22Rv1 (cell line): Measurements from ENCODE around the gene FUCA2.

Experiments used
- H3K27ac ChIP-seq: fragments of 450-650 bp; 2 replicates; pipeline ENCODE4 v1.5.1; 2017
- ZFX ChIP-seq: fragments of 450-650 bp; IDR thresholded peaks from 2 replicates; pipeline ENCODE4 v1.6.1; 2017; ENCODE audit warnings: antibody characterized with exemption, borderline replicate concordance
- TF ChIP-seq, protein P1 (sequence below): fragments of 450-650 bp; IDR thresholded peaks from 2 replicates; pipeline ENCODE4 v1.5.1; 2017; ENCODE audit warnings: mild to moderate bottlenecking

Gene FUCA2

DNA sequence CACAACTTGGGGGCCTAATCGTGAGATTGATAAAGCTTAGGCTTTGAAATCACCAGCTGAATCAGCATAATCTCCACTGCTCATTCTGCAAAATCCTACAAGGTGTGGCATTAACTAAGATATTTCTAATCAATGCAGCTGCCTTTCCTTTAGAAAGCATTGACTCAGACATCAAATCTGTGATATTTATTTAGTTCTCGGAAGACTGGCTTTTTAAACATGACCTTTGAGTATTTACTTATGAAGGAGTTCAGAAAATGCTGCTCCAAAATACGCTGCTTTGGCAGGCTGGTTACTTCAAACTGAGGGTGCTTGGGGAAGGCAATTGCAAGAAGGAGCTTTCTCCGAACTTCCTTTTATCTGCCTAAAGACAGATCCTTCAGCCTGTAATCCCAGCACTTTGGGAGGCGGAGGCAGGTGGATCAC is 23.7 kb upstream of the FUCA2 start:
- TF ChIP-seq, protein P1, sequence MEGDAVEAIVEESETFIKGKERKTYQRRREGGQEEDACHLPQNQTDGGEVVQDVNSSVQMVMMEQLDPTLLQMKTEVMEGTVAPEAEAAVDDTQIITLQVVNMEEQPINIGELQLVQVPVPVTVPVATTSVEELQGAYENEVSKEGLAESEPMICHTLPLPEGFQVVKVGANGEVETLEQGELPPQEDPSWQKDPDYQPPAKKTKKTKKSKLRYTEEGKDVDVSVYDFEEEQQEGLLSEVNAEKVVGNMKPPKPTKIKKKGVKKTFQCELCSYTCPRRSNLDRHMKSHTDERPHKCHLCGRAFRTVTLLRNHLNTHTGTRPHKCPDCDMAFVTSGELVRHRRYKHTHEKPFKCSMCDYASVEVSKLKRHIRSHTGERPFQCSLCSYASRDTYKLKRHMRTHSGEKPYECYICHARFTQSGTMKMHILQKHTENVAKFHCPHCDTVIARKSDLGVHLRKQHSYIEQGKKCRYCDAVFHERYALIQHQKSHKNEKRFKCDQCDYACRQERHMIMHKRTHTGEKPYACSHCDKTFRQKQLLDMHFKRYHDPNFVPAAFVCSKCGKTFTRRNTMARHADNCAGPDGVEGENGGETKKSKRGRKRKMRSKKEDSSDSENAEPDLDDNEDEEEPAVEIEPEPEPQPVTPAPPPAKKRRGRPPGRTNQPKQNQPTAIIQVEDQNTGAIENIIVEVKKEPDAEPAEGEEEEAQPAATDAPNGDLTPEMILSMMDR, result no peak
- TF ChIP-seq ZFX, result no peak
- H3K27ac ChIP-seq, result peak overlapping the region; percentile 78

- no peak overlapping the region for H3K27ac ChIP-seq
- TF ChIP-seq, protein P1, result no peak
- no peak for TF ChIP-seq ZFX
Observed at GRCh38 chr6:143531720-143532499, 20.4 kb upstream of the FUCA2 start.

DNA sequence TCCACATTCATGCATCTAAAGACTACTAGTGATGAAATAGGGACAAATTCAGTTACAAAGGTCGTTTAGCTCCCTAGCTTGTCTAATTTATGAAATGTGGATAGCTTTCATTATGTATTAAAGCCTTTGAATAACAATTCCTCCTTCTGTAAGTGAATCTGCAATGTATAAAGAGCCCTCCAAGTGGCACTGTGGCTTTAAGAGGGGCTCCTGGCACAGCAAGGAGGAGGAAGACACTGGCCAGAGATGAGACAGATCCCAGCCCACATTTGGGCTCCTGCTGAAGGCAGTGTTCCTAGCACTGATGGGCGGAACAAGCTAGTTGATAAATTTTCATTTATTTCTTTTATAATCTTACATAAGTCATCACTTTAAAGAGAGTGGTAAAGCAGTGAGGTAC is 17.6 kb upstream of the FUCA2 start:
- TF ChIP-seq, protein P1, result peak; percentile 10
- TF ChIP-seq ZFX, result no peak
- H3K27ac ChIP-seq, result no peak overlapping the region

GRCh38 chr6:143528164-143528811 is 16.8 kb upstream of the FUCA2 start:
- no peak overlapping the region for H3K27ac ChIP-seq
- TF ChIP-seq, protein P1, result no peak
- TF ChIP-seq ZFX, result no peak

DNA sequence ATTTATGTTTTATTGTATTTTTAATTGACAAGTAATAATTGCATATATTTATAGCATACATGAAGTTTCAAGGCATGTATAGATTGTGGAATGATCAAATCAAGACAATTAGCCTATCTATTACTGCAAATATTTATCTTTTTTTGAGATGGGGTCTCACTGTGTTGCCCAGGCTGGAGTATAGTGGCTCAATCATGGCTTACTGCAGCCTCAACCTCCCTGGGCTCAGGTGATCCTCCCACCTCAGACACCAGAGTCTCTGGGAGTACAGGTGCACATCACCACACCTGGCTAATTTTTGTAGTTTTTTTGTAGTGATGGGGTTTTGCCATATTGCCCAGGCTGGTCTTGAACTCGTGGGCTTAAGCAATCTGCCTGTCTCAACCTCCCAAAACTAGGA is 16.2 kb upstream of the FUCA2 start:
- no peak for TF ChIP-seq ZFX
- TF ChIP-seq, protein P1, result no peak

DNA sequence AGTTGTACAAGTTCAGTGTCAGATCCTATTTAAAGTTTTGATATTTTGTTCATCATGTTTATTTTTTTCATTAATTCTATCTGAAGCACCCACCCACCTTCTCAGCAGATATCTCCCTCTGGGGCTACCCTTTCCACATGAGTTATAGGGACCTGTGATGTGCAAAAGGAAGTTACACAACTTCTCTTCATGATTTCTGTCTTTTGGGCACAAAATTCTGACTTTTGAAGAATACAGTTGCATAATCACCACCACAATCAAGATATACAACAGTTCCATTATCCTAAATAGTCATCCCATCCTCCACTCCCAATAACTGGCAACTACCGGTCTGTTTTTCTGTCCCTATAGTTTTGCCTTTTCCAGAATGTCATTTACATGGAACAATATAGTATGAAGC is 13.8 kb upstream of the FUCA2 start:
- TF ChIP-seq ZFX, result no peak
- TF ChIP-seq, protein P1, result no peak
- no peak overlapping the region for H3K27ac ChIP-seq

More for the DNA sequence above, 16.2 kb upstream of the FUCA2 start:
- H3K27ac ChIP-seq, result no peak overlapping the region

GRCh38 chr6:143522039-143522600 is 10.6 kb upstream of the FUCA2 start:
- no peak overlapping the region for H3K27ac ChIP-seq
- no peak for TF ChIP-seq ZFX
- TF ChIP-seq, protein P1, result no peak
